GM18507 (cell line): ENCODE data around the gene UBTD1.
"Not testable (repeated sequence)": the region's sequence is repeated elsewhere in the genome, so short reads cannot be mapped to it uniquely, and the experiment has no call there.

Experiments
- DNase-seq: peaks from one replicate; pipeline ENCODE4 v3.0.0; 2011; ENCODE audit warnings: low read depth; ENCODE audit not compliant: insufficient read length; ENCODE audit errors: extremely low spot score
- FAIRE-seq: peaks from 2 replicates; lab custom pipeline; 2011; peaks lifted over from hg19 to GRCh38; lab: Jason Lieb, UNC

The UBTD1 gene

DNA sequence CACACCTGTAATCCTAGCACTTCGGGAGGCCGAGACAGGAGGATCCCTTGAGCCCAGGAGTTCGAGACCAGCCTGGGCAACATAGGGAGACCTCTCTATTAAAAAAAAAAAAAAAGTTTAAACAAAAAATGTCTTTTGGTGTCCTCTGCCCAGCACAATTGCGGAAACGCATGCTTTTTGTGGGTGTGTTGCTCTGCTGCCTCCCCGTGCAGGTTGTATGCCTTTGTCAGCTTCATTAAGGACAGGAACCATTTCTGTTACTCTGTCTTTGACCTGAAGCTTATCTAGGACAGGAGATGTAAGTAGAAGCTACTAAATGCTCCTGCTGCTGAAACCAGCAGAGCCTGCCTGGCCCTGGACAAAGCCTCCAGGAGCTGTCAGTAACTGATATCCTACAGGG is 52.5 kb downstream of the UBTD1 start:
- FAIRE-seq = no peak
- no peak for DNase-seq

DNA sequence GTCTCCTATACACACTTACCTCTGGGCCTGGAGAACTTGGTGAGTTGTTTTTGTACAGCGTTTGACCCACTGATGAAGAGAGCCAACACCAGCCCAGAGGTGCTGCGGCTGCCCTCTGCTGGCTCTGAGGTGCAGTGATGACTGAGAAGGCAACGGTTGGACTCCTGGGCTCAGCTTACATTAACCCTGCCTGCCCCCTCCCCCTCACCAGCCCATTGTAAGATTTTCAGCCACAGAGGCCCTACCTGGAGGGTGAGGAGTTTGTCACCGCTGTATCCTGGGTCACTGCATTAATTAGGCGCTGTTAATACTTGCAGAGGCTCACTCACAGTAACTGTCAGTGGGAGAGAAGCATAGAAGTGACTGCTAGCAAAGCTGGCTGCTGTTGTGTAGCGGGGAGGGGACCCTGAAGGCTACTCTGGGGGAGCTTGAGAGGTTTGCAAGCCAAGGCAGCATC is 54.9 kb downstream of the UBTD1 start:
- peak; percentile 50 for DNase-seq
- peak; percentile 88 for FAIRE-seq

- not testable (repeated sequence) for DNase-seq, FAIRE-seq
These were observed 55.6 kb downstream of the UBTD1 start for GRCh38 chr10:97554336-97554735.

- peak; percentile 74 for FAIRE-seq
These were observed 56.8 kb downstream of the UBTD1 start for GRCh38 chr10:97555541-97555940.

DNA sequence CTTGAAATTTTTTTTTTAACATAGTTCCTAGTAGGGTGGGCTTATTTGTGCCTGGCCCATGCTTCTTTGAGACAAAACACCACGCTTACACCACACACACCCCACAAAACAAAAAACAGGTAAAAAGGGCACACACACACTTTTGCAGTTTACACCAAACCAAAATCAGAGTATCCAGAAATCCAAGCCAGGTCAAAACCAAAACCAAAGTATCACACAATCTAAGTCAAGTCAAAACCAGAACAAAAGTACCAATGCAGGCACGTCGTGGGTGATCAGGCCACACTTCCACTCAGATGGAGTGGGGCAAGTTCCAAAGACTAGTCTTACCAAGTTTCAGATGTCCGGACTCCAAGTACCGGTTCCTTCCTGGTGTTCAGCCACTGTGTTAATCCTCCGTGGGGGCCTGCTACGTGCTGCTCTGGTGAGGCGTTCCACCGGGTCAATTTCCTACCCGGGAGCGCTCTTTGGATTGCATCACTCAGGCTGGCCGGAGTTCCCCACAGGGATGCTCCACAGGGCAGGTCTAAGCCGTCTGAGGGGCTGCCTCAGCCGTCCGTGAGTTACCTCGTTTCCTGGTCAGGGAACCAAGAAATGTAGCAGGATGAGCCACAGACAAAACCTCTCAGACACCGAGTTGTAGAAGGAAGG is 62.1 kb downstream of the UBTD1 start:
- DNase-seq, FAIRE-seq: not testable (repeated sequence)

More at GRCh38 chr10:97555541-97555940, 56.8 kb downstream of the UBTD1 start:
- not testable (repeated sequence) for DNase-seq

- not testable (repeated sequence) for DNase-seq
- FAIRE-seq = peak; percentile 33
These were observed 62.8 kb downstream of the UBTD1 start for GRCh38 chr10:97561386-97562077.

DNA sequence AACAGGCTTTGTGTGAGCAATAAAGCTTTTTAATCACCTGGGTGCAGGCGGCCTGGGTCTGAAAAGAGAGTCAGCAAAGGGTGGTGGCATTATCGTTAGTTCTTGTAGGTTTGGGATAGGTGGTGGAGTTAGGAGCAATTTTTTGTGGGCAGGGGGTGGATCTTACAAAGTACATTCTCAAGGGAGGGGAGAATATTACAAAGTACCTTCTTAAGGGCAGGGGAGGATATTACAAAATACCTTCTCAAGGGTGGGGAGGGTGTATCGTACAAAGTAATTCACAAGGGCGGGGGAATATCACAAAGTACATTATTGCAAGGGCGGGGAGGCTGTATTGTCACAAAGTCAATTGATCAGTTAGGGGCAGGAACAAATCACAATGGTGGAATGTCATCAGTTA is 63.6 kb downstream of the UBTD1 start:
- FAIRE-seq, DNase-seq: not testable (repeated sequence)

DNA sequence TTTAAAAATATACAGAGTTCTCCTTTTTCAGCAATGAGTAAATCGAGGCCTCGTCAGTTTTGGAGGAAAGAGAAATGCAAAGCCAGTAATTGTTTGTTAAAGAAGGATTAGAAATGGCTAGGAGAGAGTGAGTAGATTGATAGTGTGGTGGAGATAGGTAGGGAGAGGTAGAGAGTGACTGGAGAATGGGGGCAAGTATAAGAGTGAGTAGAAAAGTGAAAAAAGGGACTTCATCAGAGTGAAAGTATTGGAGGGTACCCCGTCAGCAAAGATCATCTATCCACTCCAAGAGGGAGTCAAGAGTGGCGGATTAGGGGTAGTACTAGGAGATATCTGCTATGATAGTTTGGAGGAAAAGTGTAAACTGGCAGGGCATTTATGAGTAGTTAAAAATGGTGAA is 64.6 kb downstream of the UBTD1 start:
- DNase-seq (no peak), FAIRE-seq (no peak)

DNA sequence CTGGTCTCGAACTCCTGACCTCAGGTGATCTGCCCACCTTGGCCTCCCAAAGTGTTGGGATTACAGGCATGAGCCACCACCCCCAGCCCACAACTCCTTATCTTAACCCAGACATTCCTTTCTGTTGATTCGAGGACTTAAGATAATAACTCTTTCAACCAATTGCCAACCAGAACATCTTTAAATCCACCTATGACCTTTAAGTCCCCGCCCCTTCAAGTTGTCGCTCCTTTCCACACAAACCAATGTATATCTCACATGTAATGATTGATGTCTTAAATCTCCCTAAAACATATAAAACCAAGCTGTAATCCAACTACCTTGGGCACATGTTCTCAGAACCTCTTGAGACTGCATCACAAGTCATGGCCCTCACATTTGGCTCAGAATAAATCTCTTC is 66.1 kb downstream of the UBTD1 start:
- no peak for FAIRE-seq

DNA sequence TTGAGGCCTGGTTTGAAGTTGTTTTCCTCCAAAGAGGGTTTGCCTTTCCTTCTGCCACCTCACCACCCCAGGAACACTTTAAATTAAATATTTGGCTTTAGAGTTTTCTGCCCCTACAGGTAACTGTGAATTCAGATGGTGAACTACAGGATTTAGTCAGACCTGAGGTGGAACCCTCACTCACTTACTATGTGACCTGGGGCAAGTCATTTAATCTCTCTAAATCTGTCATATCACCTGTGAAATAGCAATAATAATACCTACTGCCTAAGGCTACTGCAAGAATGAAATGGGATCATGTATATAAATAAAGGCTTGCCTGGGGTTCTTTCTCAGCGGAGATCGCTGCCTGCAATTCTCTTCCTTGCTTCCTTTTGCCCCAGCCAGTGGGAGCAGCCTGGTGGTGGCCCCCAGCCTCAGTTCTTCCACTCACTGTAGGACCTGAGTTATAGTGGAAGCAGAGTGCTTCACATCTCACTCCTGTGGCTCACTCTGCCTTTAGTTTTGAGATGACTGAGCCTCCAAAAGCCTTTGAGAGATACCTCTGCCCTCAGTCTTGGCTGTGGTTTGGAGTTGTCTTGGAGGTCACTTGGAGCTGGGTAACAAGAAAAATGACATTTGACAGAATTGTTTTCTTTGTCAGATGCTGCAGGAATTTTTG is 67.7 kb downstream of the UBTD1 start:
- no peak for FAIRE-seq

More for the DNA sequence above, 66.1 kb downstream of the UBTD1 start:
- no peak for DNase-seq

GRCh38 chr10:97567891-97568290 is 69.2 kb downstream of the UBTD1 start:
- DNase-seq (no peak), FAIRE-seq (no peak)

More for the DNA sequence above, 67.7 kb downstream of the UBTD1 start:
- no peak for DNase-seq

DNA sequence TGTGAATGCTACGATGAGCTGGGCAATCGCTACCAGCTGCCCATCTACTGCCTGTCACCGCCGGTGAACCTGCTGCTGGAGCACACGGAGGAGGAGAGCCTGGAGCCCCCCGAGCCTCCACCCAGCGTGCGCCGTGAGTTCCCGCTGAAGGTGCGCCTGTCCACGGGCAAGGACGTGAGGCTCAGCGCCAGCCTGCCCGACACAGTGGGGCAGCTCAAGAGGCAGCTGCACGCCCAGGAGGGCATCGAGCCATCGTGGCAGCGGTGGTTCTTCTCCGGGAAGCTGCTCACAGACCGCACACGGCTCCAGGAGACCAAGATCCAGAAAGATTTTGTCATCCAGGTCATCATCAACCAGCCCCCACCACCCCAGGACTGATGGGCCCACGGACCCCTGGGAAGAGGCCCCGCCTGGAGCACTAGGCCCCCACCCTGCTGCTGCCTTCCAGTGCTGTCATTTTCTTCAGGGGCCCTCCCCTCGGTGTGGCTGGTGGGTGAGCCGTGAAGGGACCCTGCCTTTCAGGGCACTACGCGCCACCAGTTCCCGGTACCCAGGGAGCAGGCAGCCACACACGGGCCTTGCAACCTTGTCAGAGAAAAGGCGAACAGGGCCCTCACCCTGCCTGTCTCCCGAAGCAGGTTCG is 71.5 kb downstream of the UBTD1 start:
- no peak for DNase-seq
- FAIRE-seq = no peak

DNA sequence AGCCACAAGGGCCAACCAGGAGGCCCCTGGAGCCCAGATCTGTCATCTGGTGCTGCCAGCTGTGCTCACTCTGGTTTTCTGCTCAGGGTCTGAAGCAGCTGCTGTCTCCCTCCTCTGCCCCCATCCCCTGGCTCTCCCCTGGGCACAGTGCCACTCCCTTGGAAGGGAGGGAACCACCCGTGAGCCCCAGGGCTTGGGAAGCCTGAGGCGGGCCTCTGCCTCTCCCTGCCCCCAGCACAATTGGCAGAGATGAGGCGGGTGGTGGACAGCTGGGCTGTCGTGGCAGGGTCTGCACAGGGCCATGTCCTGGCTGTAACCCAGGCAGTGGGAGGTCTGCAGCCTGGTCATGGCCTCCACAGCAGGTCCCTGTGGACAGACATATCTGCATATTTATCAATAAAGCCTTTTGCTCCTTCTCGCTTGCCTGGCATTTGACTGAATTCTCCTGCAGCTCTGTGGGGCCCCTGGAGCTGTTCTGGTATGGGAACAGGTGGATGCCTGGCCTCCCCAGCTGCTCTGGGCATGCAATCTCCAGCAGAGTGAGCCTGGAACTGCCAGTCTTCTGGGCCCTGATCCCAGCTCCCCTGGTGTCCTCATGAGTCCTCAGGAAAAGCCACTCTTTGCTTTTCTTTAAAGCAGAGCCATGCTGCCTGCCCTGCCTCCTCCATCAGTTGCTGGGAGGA is 72.2 kb downstream of the UBTD1 start:
- no peak for DNase-seq
- FAIRE-seq = no peak

GRCh38 chr10:97571622-97572021 is 72.9 kb downstream of the UBTD1 start:
- no peak for FAIRE-seq

GRCh38 chr10:97572214-97572989 is 73.7 kb downstream of the UBTD1 start, which contains the start of gene ANKRD2:
TSS of gene ANKRD2 (plus strand) at chr10:97572779. CDS start at chr10:97572789, 10 bp downstream.
- FAIRE-seq (peak; percentile 90), DNase-seq (peak; percentile 71)

More at GRCh38 chr10:97571622-97572021, 72.9 kb downstream of the UBTD1 start:
- no peak for DNase-seq

DNA sequence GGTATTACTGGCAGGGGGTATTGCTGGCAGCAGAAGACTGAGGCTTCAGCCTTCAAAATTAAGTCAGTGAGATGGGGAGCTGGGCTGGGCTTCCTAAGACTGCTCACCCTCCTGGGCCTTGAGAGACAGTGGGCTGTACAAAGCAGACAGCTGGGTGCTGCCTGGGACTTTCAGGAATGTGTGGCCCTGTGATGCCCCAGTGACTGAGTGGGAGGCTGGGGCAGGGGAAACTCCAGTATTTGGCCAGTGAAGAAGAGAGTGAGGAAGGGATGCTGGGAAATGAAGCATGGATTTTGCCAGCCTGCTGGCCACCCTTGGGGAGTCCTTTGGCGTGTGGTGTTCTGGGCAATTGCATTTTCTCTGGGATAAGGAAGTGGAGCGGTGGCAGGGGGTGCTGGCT is 74.3 kb downstream of the UBTD1 start:
- FAIRE-seq (no peak), DNase-seq (no peak)

DNA sequence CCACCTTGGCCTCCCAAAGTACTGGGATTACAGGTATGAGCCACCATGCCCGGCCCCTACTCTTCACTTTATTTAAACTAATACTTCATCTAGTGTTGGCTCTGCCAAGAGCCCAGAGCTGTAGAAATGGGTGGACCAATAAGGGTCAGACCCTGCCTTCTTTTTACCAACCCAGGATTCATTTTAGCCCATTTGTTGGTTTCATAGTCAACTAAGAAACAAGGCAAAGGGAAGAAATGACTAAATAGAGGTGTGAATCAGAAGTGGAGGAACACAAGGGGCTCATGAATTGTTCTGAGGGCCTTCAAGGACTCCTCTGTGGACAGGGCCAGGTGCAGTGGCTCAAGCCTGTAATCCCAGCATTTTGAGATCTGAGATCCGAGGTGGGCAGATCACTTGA is 74.9 kb downstream of the UBTD1 start:
- FAIRE-seq = no peak

DNA sequence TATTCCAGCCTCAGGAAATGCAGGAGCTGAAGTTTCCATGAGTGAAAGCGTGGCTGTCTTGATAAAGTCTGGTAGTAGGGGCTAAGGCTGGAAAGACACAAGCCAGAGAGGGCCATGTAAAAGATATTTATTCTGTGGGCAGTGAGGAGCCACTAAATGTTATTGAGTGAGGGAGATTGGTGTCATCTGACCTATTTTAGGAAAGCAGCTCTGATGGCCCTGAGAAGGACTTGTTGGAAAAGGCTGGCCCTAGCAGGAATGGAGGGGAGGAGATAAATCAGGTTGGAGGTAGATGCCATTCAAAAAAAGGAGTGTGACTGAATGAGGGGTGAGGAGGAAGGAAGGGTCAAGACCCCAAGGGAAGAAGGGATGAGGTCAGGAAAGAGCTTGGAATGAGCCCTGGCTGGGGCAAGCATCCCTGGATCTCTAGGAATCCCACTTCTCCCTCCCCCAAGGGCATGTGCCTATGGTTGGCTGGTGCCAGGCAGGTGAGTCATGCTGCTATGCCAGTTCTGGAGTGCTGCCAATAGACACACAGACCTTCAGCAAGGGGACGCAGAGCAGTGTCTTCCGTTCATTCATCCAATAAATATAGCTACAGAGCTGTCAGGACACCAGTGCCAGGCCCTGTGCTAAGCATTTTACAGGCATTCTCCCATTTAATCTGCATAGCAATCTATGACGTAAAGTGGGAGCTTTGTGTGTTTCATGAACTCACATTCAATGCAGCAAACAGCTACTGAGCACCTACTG is 75.8 kb downstream of the UBTD1 start:
- no peak for FAIRE-seq
- no peak for DNase-seq

More for the DNA sequence above, 74.9 kb downstream of the UBTD1 start:
- DNase-seq = no peak
